Endothelial cell of umbilical vein (primary cell): ENCODE data around the gene TMEM205. TPM values are rescaled to one million over a fixed set of nuclear protein-coding genes. Genes with fewer than 3 reads are reported as not detected.

ENCODE experiments used
- BruUV-seq: library from RNA; stranded (reverse); fragments of 400-500 nt; replicated peaks from 2 replicates; lab custom pipeline; 2021; lab: Mats Ljungman, UMichigan
- CTCF ChIA-PET: fragments of 300-600, 350-600 bp; sonication (Branson Sonifier 250); formaldehyde crosslinking; loops from one replicate; lab custom pipeline; 2021; ENCODE audit warnings: antibody characterized with exemption, inconsistent platforms; lab: Charles Lee
- POLR2A ChIA-PET: fragments of 300-600, 350-600 bp; sonication (Branson Sonifier 250); formaldehyde crosslinking; loops from one replicate; lab custom pipeline; 2021; ENCODE audit warnings: antibody characterized with exemption, inconsistent platforms; lab: Charles Lee
- DNase-seq: peaks from one replicate; pipeline ENCODE4 v3.0.0-alpha.2; 2011; ENCODE audit warnings: low read depth, low spot score
- FAIRE-seq: peaks from 2 replicates; lab custom pipeline; 2011; peaks lifted over from hg19 to GRCh38; lab: Jason Lieb, UNC
- H2AFZ ChIP-seq: 2 replicates; pipeline ENCODE4 v1.6.0; 2012; ENCODE audit warnings: low read depth, low read length, control low read depth, inconsistent platforms
- H3K27ac ChIP-seq: 2 replicates; pipeline ENCODE4 v1.5.1; 2011; ENCODE audit warnings: low read depth, mild to moderate bottlenecking, control low read depth, low read length, moderate library complexity; ENCODE audit not compliant: insufficient read depth
- H3K27me3 ChIP-seq, 2 experiments: 2 replicates each; pipeline versions ENCODE4 v1.6.0 to v1.6.1; 2011; ENCODE audit warnings: low read length in 2 of 2, mixed read lengths in 1 of 2; ENCODE audit not compliant: control insufficient read depth in 2 of 2, insufficient read depth in 2 of 2
- H3K36me3 ChIP-seq, 2 experiments: 2 replicates in 1 of 2; 3 replicates in 1 of 2; pipeline ENCODE4 v1.5.1; 2011; ENCODE audit warnings: low read length in 2 of 2, mild to moderate bottlenecking in 1 of 2, moderate library complexity in 1 of 2; ENCODE audit not compliant: control insufficient read depth in 2 of 2, insufficient read depth in 2 of 2; ENCODE audit errors: extremely low read depth in 1 of 2
- H3K4me1 ChIP-seq: 3 replicates; pipeline ENCODE4 v1.5.1; 2011; ENCODE audit warnings: mild to moderate bottlenecking, low read length; ENCODE audit not compliant: control insufficient read depth, insufficient read depth; ENCODE audit errors: extremely low read depth
- H3K4me2 ChIP-seq: 2 replicates; pipeline ENCODE4 v1.6.1; 2011; ENCODE audit warnings: low read length, control low read depth, mixed read lengths; ENCODE audit not compliant: insufficient read depth
- H3K4me3 ChIP-seq, 3 experiments: fragments of 200-600 bp in 1 of 3; sonication (generic), shearing (Covaris generic) in 1 of 3; replicated peaks in 1 of 3; 2 replicates each; pipeline ENCODE4 v1.5.1; 2011 to 2016; ENCODE audit warnings: control low read depth in 3 of 3, low read length in 3 of 3, mild to moderate bottlenecking in 2 of 3, inconsistent platforms in 1 of 3, low read depth in 1 of 3, moderate library complexity in 1 of 3; ENCODE audit not compliant: insufficient read depth in 1 of 3
- H3K79me2 ChIP-seq: 2 replicates; pipeline ENCODE4 v1.6.0; 2012; ENCODE audit warnings: low read length, inconsistent platforms; ENCODE audit not compliant: control insufficient read depth, insufficient read depth
- H3K9ac ChIP-seq: replicated peaks from 2 replicates; pipeline ENCODE3; 2011; ENCODE audit warnings: low read length, control low read depth; ENCODE audit not compliant: insufficient read depth; ENCODE audit errors: extremely low read depth
- H3K9me1 ChIP-seq: replicated peaks from 3 replicates; pipeline ENCODE4 v1.6.0; 2011; ENCODE audit warnings: mild to moderate bottlenecking, low read length; ENCODE audit not compliant: control insufficient read depth, insufficient read depth; ENCODE audit errors: extremely low read depth
- H3K9me3 ChIP-seq: replicated peaks from 2 replicates; pipeline ENCODE4 v1.5.1; 2012; ENCODE audit warnings: low read length, inconsistent platforms; ENCODE audit not compliant: control insufficient read depth, insufficient read depth
- H4K20me1 ChIP-seq: replicated peaks from 2 replicates; pipeline ENCODE3; 2011; ENCODE audit warnings: mild to moderate bottlenecking, low read length; ENCODE audit not compliant: control insufficient read depth, insufficient read depth; ENCODE audit errors: extremely low read depth
- CTCF ChIP-seq, 2 donors: IDR thresholded peaks; 1 replicate in 1 of 2; 2 replicates in 1 of 2; pipeline ENCODE4 v1.5.1; 2011; ENCODE audit warnings: low read length in 2 of 2, mild to moderate bottlenecking in 2 of 2, moderate library complexity in 2 of 2, control low read depth in 1 of 2, inconsistent platforms in 1 of 2, low read depth in 1 of 2; ENCODE audit not compliant: insufficient read depth in 1 of 2; ENCODE audit errors: extremely low read depth in 1 of 2
- EZH2 ChIP-seq: IDR thresholded peaks from 2 replicates; pipeline ENCODE4 v1.6.1; 2012; ENCODE audit warnings: borderline replicate concordance, low read depth, mild to moderate bottlenecking, moderate library complexity, low read length, inconsistent platforms; ENCODE audit not compliant: severe bottlenecking
- FOS ChIP-seq: IDR thresholded peaks from 2 replicates; pipeline ENCODE4 v1.6.1; 2011; ENCODE audit warnings: mild to moderate bottlenecking, low read length, moderate library complexity, borderline replicate concordance; ENCODE audit not compliant: insufficient read depth
- GATA2 ChIP-seq: IDR thresholded peaks from 2 replicates; pipeline ENCODE4 v1.7.0; 2011; ENCODE audit warnings: low read depth, mild to moderate bottlenecking, moderate library complexity, mixed read lengths, low read length; ENCODE audit not compliant: insufficient read length, insufficient read depth
- JUN ChIP-seq: IDR thresholded peaks from 2 replicates; pipeline ENCODE4 v1.6.1; 2011; ENCODE audit warnings: borderline replicate concordance, low read depth; ENCODE audit not compliant: insufficient read length, insufficient read depth
- MAX ChIP-seq: IDR thresholded peaks from 2 replicates; pipeline ENCODE4 v1.6.1; 2011; ENCODE audit not compliant: insufficient read depth, insufficient read length
- MYC ChIP-seq: IDR thresholded peaks from one replicate; pipeline ENCODE4 v1.6.1; 2011; ENCODE audit warnings: mild to moderate bottlenecking, low read depth, low read length
- POLR2A ChIP-seq: IDR thresholded peaks from 2 replicates; pipeline ENCODE4 v1.6.1; 2012; ENCODE audit warnings: low read depth, mild to moderate bottlenecking, control low read depth, low read length
- POLR2AphosphoS5 ChIP-seq: IDR thresholded peaks from 2 replicates; pipeline ENCODE4 v1.6.1; 2012; ENCODE audit warnings: low read depth, mild to moderate bottlenecking, control low read depth, low read length, moderate library complexity; ENCODE audit not compliant: insufficient read depth
- dilution Hi-C: fragments of 300-500 bp; cut with MboI; formaldehyde crosslinking; loops from one replicate; pipeline ENCODE4 v1.15.0; 2019; ENCODE audit warnings: low sequenced_read_pairs; ENCODE audit not compliant: extremely low pct_ligation_motif_present
- intact Hi-C: fragments of 100-400 bp; cut with micrococcal nuclease; formaldehyde crosslinking; loops from one replicate; pipeline ENCODE4 v1.10.0; 2022
- polyA plus RNA-seq, 4 experiments: library from polyadenylated mRNA; depleted of rRNA in 3 of 4; stranded (reverse) in 3 of 4; unstranded in 1 of 4; fragments of >200 nt; gene quantifications; 2 replicates each; pipeline versions ENCODE4 v1.2.1 to v1.2.3, GENCODE V29; 2011 to 2012; ENCODE audit warnings: missing spikeins in 1 of 4
- total RNA-seq: library from RNA; stranded (reverse); gene quantifications from 2 replicates; pipeline ENCODE4 v1.2.3, GENCODE V29; 2021

Gene TMEM205
- total and polyA plus RNA-seq, 2 donors (not counting 3 experiments of a cell fraction or from before 2014, with no cell fraction given): 57.3 to 345 TPM

GRCh38 chr19:11359421-11359820 is 13.4 kb upstream of the TMEM205 start:
- Histone ChIP-seq H3K4me1 (no peaks in the 10 kb centered on the region), H3K27ac (no peak overlapping the region), H3K36me3 (peaks cover 0 to 11% of the 10 kb centered on the region in 2 experiments), H3K4me3 (no peak overlapping the region), H3K9me3 (no peaks in the 10 kb centered on the region), H4K20me1 (no peaks in the 10 kb centered on the region), H3K27me3 (no peaks in the 10 kb centered on the region), H2AFZ (no peak overlapping the region), H3K4me2 (no peak overlapping the region), H3K9me1 (no peaks in the 10 kb centered on the region), H3K79me2 (no peaks in the 10 kb centered on the region), H3K9ac (no peak overlapping the region)
- TF ChIP-seq EZH2 (no peak), FOS (no peak), GATA2 (no peak), JUN (no peak), MAX (no peak), MYC (no peak), CTCF (IDR thresholded peaks at IDR 0.05; ENCODE audit: extremely low read depth in 1 of 2, insufficient read depth in 1 of 2, low read depth in 1 of 2, low read length in 2 of 2) (no peak), POLR2AphosphoS5 (no peak), POLR2A (no peak)
- POLR2A ChIA-PET: no interaction called here
- FAIRE-seq (no peak), DNase-seq (no peak)
- dilution Hi-C loops: no loop called here
- intact Hi-C loops: no loop called here
- CTCF ChIA-PET: interaction anchor here (1.2 kb wide), 1 partner anchor 21 kb away, joined by 3 read pairs; no protein-coding TSS in a partner anchor
- no TSS peak for BruUV-seq
